GM19328 (cell line): ENCODE data around the gene HHIPL1.

Experiments
- ATAC-seq: cut with Tn5 transposase; IDR thresholded peaks from one replicate; pipeline ENCODE4 v1.9.1; 2021; ENCODE audit warnings: mild to moderate bottlenecking, moderate library complexity; ENCODE audit not compliant: unreplicated experiment

Gene HHIPL1

GRCh38 chr14:99727096-99727870, 82.4 kb downstream of the HHIPL1 start:
- ATAC-seq = no peak

- no peak for ATAC-seq
These were observed 83.4 kb downstream of the HHIPL1 start for GRCh38 chr14:99728231-99728920.

GRCh38 chr14:99728981-99729451, 84.1 kb downstream of the HHIPL1 start:
- no peak for ATAC-seq
